ENCODE data around the gene MFRP. TPM values are rescaled to one million over a fixed set of nuclear protein-coding genes. Genes with fewer than 3 reads are reported as not detected.

MFRP gene
- polyA plus RNA-seq, 1 of the 3 experiments (the other 2 are of a cell fraction), result not detected

- H3K79me2 ChIP-seq (ENCODE audit: insufficient read depth), result no peaks in the 10 kb centered on the region
- no peak overlapping the region for H2AFZ ChIP-seq (ENCODE audit: low read depth)
- H3K36me3 ChIP-seq (replicated peaks in 1 of 2; ENCODE audit: control insufficient read depth in 1 of 2, insufficient read depth in 2 of 2, low read length in 1 of 2), result no peaks in the 10 kb centered on the region
- H3K4me3 ChIP-seq (ENCODE audit: low read depth in 2 of 2, low read length in 1 of 2), result no peak overlapping the region
- no peaks in the 10 kb centered on the region for H3F3A ChIP-seq (replicated peaks; ENCODE audit: insufficient read depth)
- peaks cover 17 to 97% of the 10 kb centered on the region in 2 experiments for H3K4me1 ChIP-seq (ENCODE audit: control insufficient read depth in 1 of 2, insufficient read depth in 2 of 2, low read depth in 1 of 2, low read length in 1 of 2)
- H3K27me3 ChIP-seq (ENCODE audit: insufficient read depth), result no peaks in the 10 kb centered on the region
- no peaks in the 10 kb centered on the region for H3K9me3 ChIP-seq
- ChIA-PET CTCF (interaction anchor here (0.7 to 22.5 kb wide), 35 partner anchors 8 to 921 kb away, joined by 3 to 390 read pairs (median 5); partner anchors contain the start of genes C1QTNF5, CBL, DPAGT1 and MFRP), POLR2A (interaction anchor here (1.1 to 1.8 kb wide), 3 partner anchors 18 to 99 kb away, joined by 3 to 9 read pairs (median 5); partner anchors contain the start of gene C1QTNF5)
- peak overlapping the region in 1 of 2 experiments; percentile 98; a peak in 2 of 4 replicates for H3K27ac ChIP-seq (ENCODE audit: low read depth in 2 of 2, low read length in 1 of 2)
- TF ChIP-seq GATA2 (CRISPR knock-in tag; IDR thresholded peaks at IDR 0.05), result no peak
- TF ChIP-seq FOSL2 (IDR thresholded peaks at IDR 0.05; ENCODE audit: borderline replicate concordance, low read depth), result no peak
- no peak for TF ChIP-seq TAF1 (IDR thresholded peaks at IDR 0.05; ENCODE audit: borderline replicate concordance, low read depth, low read length)
- TF ChIP-seq NFIC (IDR thresholded peaks at IDR 0.05; ENCODE audit: borderline replicate concordance), result no peak
- TF ChIP-seq TCF12 (IDR thresholded peaks at IDR 0.05), result no peak
- TF ChIP-seq RFX5 (IDR thresholded peaks at IDR 0.05; ENCODE audit: low read length), result no peak
- no peak for TF ChIP-seq JUND (IDR thresholded peaks at IDR 0.05)
- TF ChIP-seq, protein P1, sequence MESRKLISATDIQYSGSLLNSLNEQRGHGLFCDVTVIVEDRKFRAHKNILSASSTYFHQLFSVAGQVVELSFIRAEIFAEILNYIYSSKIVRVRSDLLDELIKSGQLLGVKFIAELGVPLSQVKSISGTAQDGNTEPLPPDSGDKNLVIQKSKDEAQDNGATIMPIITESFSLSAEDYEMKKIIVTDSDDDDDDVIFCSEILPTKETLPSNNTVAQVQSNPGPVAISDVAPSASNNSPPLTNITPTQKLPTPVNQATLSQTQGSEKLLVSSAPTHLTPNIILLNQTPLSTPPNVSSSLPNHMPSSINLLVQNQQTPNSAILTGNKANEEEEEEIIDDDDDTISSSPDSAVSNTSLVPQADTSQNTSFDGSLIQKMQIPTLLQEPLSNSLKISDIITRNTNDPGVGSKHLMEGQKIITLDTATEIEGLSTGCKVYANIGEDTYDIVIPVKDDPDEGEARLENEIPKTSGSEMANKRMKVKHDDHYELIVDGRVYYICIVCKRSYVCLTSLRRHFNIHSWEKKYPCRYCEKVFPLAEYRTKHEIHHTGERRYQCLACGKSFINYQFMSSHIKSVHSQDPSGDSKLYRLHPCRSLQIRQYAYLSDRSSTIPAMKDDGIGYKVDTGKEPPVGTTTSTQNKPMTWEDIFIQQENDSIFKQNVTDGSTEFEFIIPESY (IDR thresholded peaks at IDR 0.05; ENCODE audit: borderline replicate concordance, low read depth), result no peak
- TF ChIP-seq, protein P2, sequence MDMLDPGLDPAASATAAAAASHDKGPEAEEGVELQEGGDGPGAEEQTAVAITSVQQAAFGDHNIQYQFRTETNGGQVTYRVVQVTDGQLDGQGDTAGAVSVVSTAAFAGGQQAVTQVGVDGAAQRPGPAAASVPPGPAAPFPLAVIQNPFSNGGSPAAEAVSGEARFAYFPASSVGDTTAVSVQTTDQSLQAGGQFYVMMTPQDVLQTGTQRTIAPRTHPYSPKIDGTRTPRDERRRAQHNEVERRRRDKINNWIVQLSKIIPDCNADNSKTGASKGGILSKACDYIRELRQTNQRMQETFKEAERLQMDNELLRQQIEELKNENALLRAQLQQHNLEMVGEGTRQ (IDR thresholded peaks at IDR 0.05; ENCODE audit: borderline replicate concordance, low read depth, low read length), result no peak
- no peak for TF ChIP-seq RXRA (IDR thresholded peaks at IDR 0.05; ENCODE audit: borderline replicate concordance, low read depth)
- no peak for TF ChIP-seq SMC3 (IDR thresholded peaks at IDR 0.05; ENCODE audit: low read depth, low read length)
- TF ChIP-seq FOXM1 (IDR thresholded peaks at IDR 0.05; ENCODE audit: low read depth), result no peak
- TF ChIP-seq EP300 (IDR thresholded peaks at IDR 0.05; ENCODE audit: borderline replicate concordance in 1 of 2, low read depth in 1 of 2, low read length in 1 of 2), result no peak
- TF ChIP-seq TEAD4 (IDR thresholded peaks at IDR 0.05; ENCODE audit: borderline replicate concordance, insufficient read depth), result no peak
- H3K4me2 ChIP-seq, result no peak overlapping the region
- 85% methylated on average over 19 of the region's 23 CpGs for WGBS (ENCODE audit: low lambda C conversion rate)
- no peaks in the 10 kb centered on the region for H4K20me1 ChIP-seq (ENCODE audit: insufficient read depth)
- H3K9me2 ChIP-seq, result no peaks in the 10 kb centered on the region
- no peak for DNase-seq
- H3K9ac ChIP-seq, result no peak overlapping the region
These were observed 26.8 kb upstream of the MFRP start for GRCh38 chr11:119373059-119373920.
